NCI-H526 treated with DMSO at 0.1 percent for 48 hours (cell line): ENCODE data around the gene FBXW11.
"Not testable (repeated sequence)": the region's sequence is repeated elsewhere in the genome, so short reads cannot be mapped to it uniquely, and the experiment has no call there.

Experiments used
- DNase-seq: peaks from one replicate; lab custom pipeline; 2025; lab: John Stamatoyannopoulos, UW

FBXW11 gene

DNA sequence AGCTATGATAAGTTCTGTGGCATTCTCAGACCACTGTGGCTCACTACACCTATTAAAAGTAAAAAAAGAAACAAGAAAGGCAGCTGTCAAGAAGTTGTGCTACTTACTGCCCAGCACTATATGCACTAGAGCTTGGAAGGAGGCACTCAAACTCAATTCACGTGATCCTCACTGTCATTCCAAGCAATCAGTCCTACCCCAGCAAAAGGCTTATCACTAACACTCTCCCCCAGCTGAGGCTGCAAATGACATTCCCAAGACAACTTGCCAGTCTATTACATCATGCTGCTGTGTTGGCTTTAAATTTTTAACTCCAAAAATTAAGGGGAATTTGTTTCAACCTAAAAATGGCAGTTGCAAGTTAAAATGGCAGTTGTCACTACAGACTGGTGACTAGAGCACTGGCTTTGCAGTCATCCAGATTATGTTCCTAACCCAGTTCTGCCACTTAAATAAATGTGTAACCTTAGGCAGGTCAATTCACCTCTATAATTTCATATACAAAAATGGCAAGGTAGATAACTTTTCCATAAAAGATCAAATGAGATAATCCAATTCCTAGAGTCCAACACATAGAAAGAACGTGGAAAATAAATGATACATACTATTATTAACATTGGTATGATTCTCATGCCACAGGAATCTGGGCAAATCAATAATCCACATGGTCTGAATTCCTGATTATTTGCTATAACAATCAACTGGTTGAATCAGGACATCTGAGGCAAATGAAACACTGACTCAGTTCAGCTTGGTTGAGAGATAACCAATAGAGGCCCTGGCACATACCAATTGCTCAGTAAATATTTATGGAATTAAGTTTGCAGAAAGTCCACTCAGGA, 52.4 kb downstream of the FBXW11 start:
- DNase-seq, result no peak

DNA sequence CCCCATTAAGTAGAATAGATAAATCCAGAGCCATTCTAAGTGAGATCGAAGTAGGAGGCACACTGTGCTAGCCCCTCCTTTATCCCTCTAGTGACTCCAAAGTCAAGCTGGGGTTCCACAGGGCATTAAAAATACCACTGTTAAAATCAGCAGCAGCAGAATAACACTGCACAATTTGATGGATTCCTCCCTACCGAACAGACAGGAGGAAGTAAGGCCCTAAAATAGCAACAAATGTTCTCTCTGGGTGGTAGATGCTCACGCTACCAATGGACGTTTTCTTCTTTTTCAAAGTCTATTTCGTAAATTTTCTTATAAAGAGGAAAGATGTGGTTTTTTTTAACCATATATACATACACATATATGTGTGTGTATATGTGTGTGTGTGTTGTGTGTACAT, 54.4 kb downstream of the FBXW11 start:
- no peak for DNase-seq

DNA sequence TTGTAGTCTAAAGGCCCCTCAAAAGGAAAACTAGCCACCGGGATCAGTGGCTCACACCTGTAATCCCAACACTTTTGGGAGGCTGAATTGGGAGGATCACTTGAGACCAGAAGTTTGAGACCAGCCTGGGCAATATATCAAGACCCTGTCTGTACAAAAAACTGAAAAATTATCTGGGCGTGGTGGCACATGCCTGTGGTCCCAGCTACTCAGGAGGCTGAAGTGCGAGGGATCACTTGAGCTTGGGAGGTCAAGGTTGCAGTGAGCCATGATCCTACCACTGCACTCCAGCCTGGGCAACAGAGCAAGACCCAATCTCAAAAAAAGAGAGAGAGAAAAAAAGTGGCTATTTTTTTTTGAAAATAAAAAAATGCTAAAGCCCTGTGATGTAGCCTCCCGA, 55.2 kb downstream of the FBXW11 start:
- DNase-seq, result no peak

DNA sequence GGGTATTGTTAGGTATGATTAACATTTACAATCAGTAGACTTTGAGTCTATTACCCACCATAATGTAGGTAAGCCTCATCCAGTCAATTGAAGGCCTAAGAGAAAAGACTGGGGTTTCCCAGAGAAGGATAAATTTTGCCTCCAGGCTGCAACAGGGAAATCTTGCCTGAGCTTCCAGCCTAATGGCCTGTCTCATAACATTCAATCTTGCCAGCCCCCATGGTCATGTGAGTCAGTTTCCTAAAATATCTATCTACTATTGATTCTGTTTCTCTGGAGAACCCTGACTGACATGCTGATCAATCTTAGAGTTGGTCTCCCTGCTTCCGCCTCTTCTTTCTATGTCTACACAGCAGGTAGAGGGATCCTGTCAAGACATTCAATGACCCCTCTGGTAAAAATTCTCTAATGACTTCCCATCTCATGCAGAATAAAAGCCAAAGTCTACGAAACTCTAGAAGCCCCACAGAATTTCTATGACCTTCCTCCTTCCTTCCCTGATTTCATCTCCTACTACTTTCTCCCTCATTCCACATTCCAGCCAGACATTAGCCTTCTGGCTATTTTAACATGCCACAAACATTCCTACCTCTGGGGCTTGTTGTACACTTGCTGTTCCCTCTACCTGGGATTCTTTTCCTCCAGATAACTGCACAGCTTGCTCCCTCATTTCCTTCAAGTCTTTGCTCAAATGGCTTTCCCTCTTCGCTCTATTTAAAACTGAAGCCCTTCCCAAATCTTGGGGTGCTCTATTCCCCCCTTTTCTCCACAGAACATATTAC, 60.2 kb downstream of the FBXW11 start:
- no peak for DNase-seq

DNA sequence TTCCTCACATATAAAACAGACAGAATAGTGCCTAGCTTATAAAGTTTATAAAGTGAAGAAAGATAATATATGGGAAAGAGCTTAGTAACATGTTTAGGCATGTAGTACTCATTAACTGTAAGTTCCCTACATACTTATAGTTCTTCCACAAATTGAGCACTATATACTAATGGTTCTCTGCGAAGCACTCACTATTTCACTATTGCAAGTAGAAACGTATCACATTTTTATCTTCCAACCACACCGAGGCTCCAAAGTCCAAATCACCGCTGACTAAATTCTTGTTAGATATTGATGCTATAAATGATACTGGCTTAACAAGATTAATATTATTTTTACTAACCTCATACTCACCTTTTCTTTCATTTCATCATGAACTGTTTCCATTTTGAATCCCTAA, 61.0 kb downstream of the FBXW11 start:
- no peak for DNase-seq

DNA sequence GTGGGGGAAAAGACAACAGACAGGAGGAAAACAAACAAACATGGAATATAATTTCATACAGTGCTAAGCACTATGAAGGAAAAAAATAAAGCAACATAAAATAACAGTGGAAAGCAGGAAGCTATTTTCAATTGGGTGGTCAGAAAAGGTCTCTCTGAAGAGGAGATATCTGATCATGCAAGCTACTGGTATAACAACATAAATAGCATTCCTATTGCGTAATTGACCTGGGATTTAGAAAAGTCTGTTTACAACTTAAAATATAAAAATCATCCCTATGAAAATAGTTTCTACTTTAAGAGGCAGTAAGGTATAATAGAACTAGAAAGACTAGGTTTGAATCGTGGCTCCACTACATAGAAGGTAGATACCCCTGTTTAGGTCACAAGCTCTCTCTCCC, 61.4 kb downstream of the FBXW11 start:
- no peak for DNase-seq

DNA sequence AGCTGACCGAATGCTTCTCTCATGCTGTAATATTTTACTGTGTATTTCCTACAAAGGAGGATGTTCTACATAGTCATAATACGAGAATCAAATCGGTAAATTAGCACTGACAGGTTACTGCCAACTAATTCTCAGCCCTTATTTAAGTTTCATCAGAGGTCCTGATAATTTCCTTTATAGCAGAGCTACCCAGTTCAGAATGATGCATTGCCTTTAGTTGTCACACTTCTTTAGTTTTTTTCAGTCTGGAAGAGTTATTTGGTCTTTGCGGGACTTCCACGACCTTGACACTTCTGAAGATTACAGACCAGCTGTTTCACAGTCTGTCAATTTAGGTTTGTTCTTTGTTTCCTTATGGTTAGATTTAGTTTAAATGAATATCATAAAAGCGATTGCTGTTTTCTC, 64.3 kb downstream of the FBXW11 start:
- not testable (repeated sequence) for DNase-seq

DNA sequence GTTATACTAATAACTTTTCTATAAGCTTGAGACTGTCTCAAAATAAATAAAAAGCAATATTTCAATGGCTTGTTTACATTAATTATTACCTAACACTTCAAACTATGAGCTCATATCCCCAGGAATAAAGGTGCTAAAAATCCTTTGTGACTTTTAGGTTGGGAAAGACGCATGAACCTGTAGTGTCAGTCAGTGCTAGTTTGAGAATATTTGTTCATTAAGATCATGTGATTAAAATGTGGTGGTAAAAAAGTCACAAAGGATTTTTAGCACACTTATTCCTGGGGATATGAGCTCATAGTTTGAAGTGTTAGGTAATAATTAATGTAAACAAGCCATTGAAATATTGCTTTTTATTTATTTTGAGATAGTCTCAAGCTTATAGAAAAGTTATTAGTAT, 64.8 kb downstream of the FBXW11 start:
- not testable (repeated sequence) for DNase-seq

DNA sequence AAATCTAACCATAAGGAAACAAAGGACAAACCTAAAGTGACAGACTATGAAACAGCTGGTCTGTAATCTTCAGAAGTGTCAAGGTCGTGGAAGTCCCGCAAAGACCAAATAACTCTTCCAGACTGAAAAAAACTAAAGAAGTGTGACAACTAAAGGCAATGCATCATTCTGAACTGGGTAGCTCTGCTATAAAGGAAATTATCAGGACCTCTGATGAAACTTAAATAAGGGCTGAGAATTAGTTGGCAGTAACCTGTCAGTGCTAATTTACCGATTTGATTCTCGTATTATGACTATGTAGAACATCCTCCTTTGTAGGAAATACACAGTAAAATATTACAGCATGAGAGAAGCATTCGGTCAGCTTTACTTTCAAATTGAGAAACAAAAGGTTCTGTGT, 65.2 kb downstream of the FBXW11 start:
- not testable (repeated sequence) for DNase-seq

DNA sequence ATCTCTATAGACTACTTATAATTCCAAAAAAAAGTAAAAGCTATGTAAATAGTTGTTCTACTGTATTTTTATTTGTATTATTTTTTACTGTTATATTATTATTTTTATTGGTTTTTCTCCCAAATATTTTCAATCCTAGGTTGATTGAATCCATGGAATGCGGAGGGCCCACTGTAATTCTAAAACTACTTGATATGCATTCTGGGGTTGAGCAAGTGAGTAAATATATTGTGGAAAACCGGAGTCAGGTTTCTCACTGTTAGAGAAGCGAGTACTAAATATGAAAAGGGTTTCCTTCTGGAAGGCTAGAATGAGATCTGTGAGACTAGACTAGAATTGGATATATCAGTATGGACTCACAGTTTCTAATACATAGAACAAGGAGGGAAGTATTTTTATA, 66.5 kb downstream of the FBXW11 start:
- DNase-seq, result no peak

DNA sequence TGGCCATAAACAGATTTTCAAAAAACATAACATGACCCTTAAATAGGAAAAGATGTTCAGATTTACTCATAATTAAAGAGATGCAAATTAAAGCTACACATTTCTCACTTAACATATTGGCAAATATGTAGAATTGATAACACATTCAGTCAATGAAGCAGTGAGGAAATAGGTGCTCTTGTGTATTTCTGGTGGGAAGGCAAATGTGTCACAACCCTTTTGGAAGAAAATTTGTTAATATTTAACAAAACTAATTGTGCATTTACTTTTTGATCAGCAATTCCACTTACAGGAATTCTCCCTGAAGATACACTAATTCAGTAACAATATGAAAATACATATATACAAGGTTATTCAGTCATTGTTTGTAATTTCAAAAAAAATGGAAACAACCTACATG, 68.1 kb downstream of the FBXW11 start:
- DNase-seq, result no peak

DNA sequence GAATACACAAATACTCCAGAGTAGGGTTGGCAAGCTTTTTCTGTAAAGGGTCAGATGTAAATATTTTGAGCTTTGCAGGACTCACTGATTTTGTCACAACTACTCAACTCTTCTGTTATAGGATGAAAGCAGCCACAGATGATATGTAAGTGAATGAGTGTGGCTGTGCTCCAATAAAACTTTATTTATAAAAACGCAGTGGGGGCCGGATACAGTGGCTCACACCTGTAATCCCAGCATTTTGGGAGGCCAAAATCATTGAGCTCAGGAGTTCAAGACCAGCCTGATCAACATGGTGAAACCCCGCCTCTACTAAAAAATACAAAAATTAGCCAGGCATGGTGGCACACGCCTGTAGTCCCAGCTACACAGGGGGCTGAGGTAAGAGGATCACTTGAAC, 69.1 kb downstream of the FBXW11 start:
- DNase-seq, result no peak

DNA sequence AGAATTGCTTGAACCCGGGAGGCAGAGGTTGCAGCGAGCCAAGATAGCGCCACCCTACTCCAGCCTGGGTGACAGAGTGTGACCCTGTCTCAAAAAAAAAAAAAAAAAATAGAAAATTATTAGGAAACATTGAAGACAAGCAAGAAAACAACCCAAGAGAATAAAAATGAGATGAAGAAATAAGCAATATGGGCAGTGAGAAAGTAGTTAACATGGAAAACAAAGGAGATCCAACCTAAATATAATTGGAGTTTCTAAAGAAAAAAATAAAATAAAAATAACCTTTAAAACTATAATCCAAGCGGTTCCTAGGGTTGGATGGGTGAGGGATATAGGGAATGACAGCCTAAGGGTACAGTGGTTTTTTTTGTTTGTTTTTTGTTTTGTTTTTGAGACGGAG, 71.9 kb downstream of the FBXW11 start:
- DNase-seq, result no peak

DNA sequence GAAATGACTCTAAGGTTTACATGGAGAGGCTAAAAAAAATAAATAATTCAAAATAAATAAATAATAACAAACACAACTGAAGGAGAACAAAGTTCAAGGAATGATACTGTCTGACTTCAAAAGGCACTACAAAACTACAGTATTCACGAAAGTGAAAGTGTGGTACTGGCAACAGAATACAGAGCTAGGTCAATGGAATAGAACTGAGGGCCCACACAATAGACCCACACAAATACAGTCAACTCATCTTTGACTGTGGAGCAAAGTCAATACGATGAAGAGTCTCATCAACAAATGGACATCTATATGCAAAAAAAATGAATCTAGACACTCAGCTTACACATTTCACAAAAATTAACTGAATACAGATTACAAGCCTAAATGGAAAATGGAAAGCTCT, 75.3 kb downstream of the FBXW11 start:
- no peak for DNase-seq

DNA sequence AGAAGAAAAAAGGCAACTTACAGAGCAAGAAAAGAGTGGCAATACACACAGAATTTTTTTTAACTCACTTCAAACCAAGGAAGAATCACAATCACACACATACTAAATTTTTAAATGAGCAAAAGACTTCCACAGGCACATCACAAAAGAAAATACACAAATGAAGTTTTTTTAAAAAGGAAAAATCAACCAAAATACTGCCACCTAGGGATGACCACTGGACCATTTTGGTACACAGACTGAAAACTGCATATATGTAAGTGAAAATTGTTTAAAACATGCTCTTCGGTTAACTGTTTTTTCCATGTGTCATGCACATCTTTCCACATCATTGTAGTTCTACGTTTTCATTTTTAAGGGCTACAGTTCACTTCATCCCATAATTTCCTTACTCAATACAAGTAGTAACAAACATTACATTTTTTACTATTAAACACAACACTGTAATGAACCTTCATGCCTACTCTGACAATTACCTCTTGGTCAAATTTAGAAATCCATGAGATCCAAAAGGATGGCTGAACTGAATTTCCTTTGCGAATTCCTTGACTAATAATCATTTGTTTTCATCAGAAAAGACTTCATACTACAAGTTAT, 79.0 kb downstream of the FBXW11 start:
- no peak for DNase-seq

DNA sequence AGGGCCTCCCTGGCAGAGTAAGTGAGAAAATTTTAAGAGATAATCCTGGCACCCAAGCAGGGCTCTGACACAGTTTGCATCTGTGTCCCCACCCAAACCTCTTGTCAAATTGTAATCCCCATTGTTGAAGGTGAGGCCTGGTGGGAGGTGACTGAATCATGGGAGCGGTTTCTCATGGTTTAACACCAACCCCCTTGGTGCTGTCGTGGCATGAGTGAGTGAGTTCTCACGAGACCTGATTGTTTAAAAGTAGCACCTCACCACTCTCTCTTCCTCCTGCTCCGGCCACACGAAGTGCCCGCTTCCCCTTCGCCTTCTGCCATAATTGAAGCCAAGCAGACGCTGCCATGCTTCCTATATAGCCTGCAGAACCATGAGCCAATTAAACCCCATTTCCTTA, 80.1 kb downstream of the FBXW11 start:
- no peak for DNase-seq

DNA sequence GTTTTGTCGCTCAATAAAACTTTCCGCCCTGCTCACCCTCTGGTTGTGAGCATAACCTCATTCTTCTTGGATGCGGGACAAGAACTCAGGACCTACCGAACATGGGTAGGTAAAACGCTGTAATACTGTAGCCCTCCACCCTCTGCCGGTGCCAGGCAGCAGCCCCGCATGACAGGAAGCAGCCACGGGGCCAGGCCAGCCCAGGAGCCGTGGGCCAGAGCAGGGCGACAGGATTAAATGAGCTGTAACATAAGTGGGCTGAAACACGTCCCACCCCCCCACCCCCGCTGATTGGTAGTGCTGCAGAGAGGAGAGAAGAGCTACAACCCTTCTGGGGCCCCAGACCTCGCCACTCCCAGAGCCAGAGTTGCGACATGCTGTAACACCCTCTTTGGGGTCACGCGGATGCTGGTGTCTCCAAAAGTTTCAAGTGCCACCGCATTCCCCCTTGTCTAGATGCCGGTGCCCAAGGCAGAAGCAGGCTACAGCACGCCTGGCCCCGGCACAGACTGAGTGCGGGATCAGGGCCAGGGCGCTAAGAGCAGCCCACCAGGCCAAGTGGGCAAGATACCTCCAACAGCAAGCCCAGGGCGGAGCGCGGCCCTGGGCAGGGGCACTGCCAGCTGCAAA, 81.8 kb downstream of the FBXW11 start:
- DNase-seq, result no peak

DNA sequence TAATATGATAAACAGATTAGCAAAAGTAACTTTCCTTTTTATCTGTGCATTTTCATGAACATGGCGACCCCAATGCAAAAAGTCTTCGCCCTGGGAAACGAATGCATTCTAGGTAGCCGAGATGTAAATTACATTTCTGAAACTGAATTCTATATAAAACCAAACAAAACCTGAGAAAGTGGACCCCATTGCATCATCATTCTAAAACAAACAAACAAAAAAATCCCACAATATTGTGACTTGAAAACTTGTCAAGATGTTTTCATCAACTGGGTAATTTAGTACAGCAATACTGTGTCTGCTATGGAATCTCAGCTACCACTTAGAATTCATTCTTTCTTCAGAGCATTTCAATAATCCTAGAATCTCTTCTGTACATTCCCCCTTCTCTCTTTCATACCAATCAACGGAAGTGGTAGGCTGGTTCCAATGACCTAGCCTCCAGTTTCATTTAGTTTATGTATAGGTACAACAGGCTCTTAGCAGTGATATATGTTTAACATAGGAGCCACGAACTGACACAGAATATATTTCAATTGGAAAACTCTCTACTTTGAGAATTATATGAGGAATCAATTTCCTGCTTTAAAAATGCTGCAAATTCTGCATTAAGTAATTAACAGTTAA, 85.6 kb downstream of the FBXW11 start:
- no peak for DNase-seq

DNA sequence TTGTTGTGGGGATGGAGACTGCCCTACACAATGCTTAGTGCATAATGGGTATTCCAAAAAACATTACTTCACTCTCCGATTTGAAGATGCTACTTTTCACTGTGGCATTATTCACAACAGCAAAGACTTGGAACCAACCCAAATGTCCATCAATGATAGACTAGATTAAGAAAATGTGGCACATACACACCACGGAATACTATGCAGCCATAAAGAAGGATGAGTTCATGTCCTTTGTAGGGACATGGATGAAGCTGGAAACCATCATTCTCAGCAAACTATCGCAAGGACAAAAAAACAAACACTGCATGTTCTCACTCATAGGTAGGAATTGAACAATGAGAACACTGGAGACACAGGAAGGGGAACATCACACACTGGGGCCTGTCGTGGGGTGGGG, 90.7 kb downstream of the FBXW11 start:
- DNase-seq, result not testable (repeated sequence)

DNA sequence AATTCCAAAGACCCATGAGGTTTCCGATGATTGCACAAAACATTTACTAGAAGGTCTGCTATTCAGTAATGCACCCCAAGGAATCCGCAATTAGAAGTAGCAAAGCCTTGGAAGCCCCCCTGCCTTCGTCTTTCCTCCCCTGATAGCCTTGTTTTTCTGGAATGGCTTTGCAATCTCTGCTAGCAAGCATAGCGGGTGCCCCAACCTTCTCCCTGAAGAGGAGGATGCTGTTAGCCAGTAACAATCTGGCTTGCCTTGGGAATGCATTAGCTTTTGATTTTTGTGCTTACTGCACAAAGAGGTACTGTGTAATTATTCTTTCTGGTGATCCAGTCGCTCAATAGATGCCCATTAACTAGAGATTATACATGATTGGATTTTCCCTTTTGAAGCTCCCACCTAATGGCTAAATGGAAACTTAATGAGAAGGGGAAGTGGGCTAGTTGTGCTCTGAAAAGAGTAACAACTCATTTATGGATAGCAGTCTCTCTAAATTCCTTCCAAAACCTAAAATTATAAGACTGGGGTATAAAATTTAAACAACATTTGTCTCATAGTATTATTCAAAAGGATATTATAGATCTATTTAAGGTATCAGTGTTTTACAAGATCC, 91.6 kb downstream of the FBXW11 start:
- no peak for DNase-seq

DNA sequence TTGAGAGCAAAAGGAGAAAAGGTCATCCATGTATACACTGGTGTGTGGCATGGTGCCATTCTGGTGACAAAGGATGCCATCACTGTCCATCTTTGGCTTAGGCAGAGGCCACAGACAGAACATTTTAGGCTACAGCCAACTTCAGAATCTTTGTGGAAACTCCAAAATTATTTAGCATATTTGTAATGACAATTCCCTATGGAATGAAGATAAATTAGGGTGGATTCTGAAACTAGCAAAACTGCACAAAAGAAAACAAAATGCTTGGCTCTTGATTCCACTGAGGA, 92.5 kb downstream of the FBXW11 start:
- no peak for DNase-seq

DNA sequence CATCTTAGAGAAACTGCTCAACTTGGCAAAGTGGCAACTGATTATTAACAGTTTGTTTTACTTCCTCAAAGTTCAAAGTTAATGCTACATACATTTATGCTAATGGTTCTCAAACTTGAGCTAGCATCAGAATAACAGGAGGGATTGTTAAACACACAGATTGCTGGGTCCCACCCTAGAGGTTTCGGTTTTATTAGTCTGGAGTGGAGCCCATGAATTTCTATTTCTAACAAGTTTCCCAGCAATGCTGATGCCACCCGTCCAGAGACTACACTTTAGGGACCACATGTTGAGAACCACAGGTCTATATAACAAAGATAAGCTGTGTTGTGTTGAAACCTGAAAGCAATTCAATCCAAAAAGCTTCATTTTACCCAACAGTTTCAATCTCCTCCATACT, 95.3 kb downstream of the FBXW11 start:
- no peak for DNase-seq
